Neural cell (in vitro differentiated cells): ENCODE measurements around the gene ATXN3.

Experiments
- CTCF ChIP-seq: fragments of 450-650 bp; IDR thresholded peaks from 2 replicates; pipeline ENCODE4 v1.5.1; 2014; ENCODE audit warnings: antibody characterized with exemption, mild to moderate bottlenecking, moderate library complexity; ENCODE audit not compliant: poor library complexity, severe bottlenecking
- EP300 ChIP-seq: fragments of 450-650 bp; conservative IDR thresholded peaks from 2 replicates; pipeline ENCODE4 v1.6.1; 2014; ENCODE audit warnings: antibody characterized with exemption, mild to moderate bottlenecking, moderate library complexity; ENCODE audit not compliant: poor library complexity, severe bottlenecking
- EZH2 ChIP-seq: fragments of 200-600, 300-800 bp; shearing (Covaris generic), sonication (generic); IDR thresholded peaks from 2 replicates; pipeline ENCODE4 v1.6.1; 2014; ENCODE audit warnings: antibody characterized with exemption, low read length, borderline replicate concordance, mild to moderate bottlenecking; ENCODE audit not compliant: insufficient read depth, poor library complexity, severe bottlenecking
- MXI1 ChIP-seq: fragments of 450-650 bp; conservative IDR thresholded peaks from 2 replicates; pipeline ENCODE4 v1.6.1; 2014; ENCODE audit warnings: antibody characterized with exemption, mild to moderate bottlenecking; ENCODE audit not compliant: poor library complexity, severe bottlenecking
- POLR2AphosphoS5 ChIP-seq: IDR thresholded peaks from 2 replicates; pipeline ENCODE4 v1.6.1; 2012
- RAD21 ChIP-seq: fragments of 450-650 bp; conservative IDR thresholded peaks from 2 replicates; pipeline ENCODE4 v1.6.1; 2014; ENCODE audit warnings: antibody characterized with exemption, mild to moderate bottlenecking, moderate library complexity
- TAF1 ChIP-seq: IDR thresholded peaks from 2 replicates; pipeline ENCODE4 v1.6.1; 2012; ENCODE audit warnings: low read depth
- TF ChIP-seq, protein P1 (sequence below): IDR thresholded peaks from 2 replicates; pipeline ENCODE4 v1.6.1; 2012; ENCODE audit warnings: borderline replicate concordance

- TF ChIP-seq CTCF (no peak), EZH2 (no peak), TAF1 (no peak), MXI1 (no peak), EP300 (no peak), RAD21 (no peak), POLR2AphosphoS5 (no peak)
- TF ChIP-seq, protein P1, sequence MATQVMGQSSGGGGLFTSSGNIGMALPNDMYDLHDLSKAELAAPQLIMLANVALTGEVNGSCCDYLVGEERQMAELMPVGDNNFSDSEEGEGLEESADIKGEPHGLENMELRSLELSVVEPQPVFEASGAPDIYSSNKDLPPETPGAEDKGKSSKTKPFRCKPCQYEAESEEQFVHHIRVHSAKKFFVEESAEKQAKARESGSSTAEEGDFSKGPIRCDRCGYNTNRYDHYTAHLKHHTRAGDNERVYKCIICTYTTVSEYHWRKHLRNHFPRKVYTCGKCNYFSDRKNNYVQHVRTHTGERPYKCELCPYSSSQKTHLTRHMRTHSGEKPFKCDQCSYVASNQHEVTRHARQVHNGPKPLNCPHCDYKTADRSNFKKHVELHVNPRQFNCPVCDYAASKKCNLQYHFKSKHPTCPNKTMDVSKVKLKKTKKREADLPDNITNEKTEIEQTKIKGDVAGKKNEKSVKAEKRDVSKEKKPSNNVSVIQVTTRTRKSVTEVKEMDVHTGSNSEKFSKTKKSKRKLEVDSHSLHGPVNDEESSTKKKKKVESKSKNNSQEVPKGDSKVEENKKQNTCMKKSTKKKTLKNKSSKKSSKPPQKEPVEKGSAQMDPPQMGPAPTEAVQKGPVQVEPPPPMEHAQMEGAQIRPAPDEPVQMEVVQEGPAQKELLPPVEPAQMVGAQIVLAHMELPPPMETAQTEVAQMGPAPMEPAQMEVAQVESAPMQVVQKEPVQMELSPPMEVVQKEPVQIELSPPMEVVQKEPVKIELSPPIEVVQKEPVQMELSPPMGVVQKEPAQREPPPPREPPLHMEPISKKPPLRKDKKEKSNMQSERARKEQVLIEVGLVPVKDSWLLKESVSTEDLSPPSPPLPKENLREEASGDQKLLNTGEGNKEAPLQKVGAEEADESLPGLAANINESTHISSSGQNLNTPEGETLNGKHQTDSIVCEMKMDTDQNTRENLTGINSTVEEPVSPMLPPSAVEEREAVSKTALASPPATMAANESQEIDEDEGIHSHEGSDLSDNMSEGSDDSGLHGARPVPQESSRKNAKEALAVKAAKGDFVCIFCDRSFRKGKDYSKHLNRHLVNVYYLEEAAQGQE: no peak
Measured at GRCh38 chr14:92074555-92074954, 31.8 kb downstream of the ATXN3 start.
